IMR-90 (cell line): ENCODE measurements around the gene GPAT3. TPM values are rescaled to one million over a fixed set of nuclear protein-coding genes. Genes with fewer than 3 reads are reported as not detected.

ENCODE experiments used
- ATAC-seq: fragments of 200-7000 bp; cut with Tn5 transposase; 2 replicates; pipeline ENCODE4 v1.9.1; 2020; ENCODE audit warnings: low read depth, mild to moderate bottlenecking, moderate library complexity
- BruUV-seq: library from RNA; stranded (reverse); fragments of 400-500 nt; replicated peaks from 2 replicates; lab custom pipeline; 2021; lab: Mats Ljungman, UMichigan
- CTCF ChIA-PET: fragments of 300-600 bp; formaldehyde crosslinking; extraction: SDS; loops from one replicate; lab custom pipeline; 2021; ENCODE audit warnings: antibody characterized with exemption; lab: Yijun Ruan, JAX
- POLR2A ChIA-PET: fragments of 300-600 bp; sonication (Branson Sonifier 250); formaldehyde crosslinking; loops from one replicate; lab custom pipeline; 2022; ENCODE audit warnings: antibody characterized with exemption; ENCODE audit not compliant: unreplicated experiment; lab: Charles Lee
- DNase-seq: peaks from one replicate; pipeline ENCODE4 v3.0.0; 2013
- H2AFZ ChIP-seq: replicated peaks from 2 replicates; pipeline ENCODE3; 2013; ENCODE audit warnings: low read length, mild to moderate bottlenecking; ENCODE audit not compliant: poor library complexity
- H2AK5ac ChIP-seq: 2 replicates; pipeline ENCODE4 v1.6.1; 2013; ENCODE audit warnings: low read depth, low read length, inconsistent platforms
- H2AK9ac ChIP-seq: replicated peaks from 2 replicates; pipeline ENCODE3; 2013; ENCODE audit warnings: mild to moderate bottlenecking, low read depth, low read length, moderate library complexity; ENCODE audit not compliant: poor library complexity
- H2BK120ac ChIP-seq: 2 replicates; pipeline ENCODE4 v1.6.1; 2013; ENCODE audit warnings: low read depth, low read length, inconsistent platforms
- H2BK15ac ChIP-seq: 3 replicates; pipeline ENCODE4 v1.6.1; 2013; ENCODE audit warnings: low read depth, low read length, inconsistent platforms
- H2BK20ac ChIP-seq: 2 replicates; pipeline ENCODE4 v1.6.1; 2013; ENCODE audit warnings: low read depth, mild to moderate bottlenecking, inconsistent platforms, low read length, moderate library complexity
- H2BK5ac ChIP-seq: 2 replicates; pipeline ENCODE4 v1.6.1; 2013; ENCODE audit warnings: mild to moderate bottlenecking, low read depth, low read length, inconsistent platforms; ENCODE audit not compliant: poor library complexity, severe bottlenecking
- H3K14ac ChIP-seq: replicated peaks from 2 replicates; pipeline ENCODE4 v1.6.1; 2013; ENCODE audit warnings: low read depth, low read length, inconsistent platforms
- H3K18ac ChIP-seq: 2 replicates; pipeline ENCODE4 v1.6.1; 2013; ENCODE audit warnings: low read depth, low read length, control low read depth
- H3K23ac ChIP-seq: 2 replicates; pipeline ENCODE4 v1.6.1; 2013; ENCODE audit warnings: low read depth, low read length, inconsistent platforms
- H3K27ac ChIP-seq: 2 replicates; pipeline ENCODE4 v1.5.1; 2013; ENCODE audit warnings: mild to moderate bottlenecking, control low read depth, low read length; ENCODE audit not compliant: insufficient read depth
- H3K27me3 ChIP-seq: 2 replicates; pipeline ENCODE4 v1.6.1; 2013; ENCODE audit warnings: low read length; ENCODE audit not compliant: control insufficient read depth, insufficient read depth
- H3K36me3 ChIP-seq: 2 replicates; pipeline ENCODE4 v1.6.1; 2013; ENCODE audit warnings: low read length, mixed read lengths; ENCODE audit not compliant: control insufficient read depth, insufficient read depth
- H3K4ac ChIP-seq: 2 replicates; pipeline ENCODE4 v1.6.1; 2013; ENCODE audit warnings: low read depth, low read length, inconsistent platforms
- H3K4me1 ChIP-seq: 2 replicates; pipeline ENCODE4 v1.6.1; 2013; ENCODE audit warnings: low read length, mixed read lengths; ENCODE audit not compliant: control insufficient read depth, insufficient read depth
- H3K4me2 ChIP-seq: 2 replicates; pipeline ENCODE4 v1.6.1; 2013; ENCODE audit warnings: low read depth, mild to moderate bottlenecking, control low read depth, low read length, moderate library complexity
- H3K4me3 ChIP-seq: 2 replicates; pipeline ENCODE4 v1.5.1; 2013; ENCODE audit warnings: low read depth, mild to moderate bottlenecking, control low read depth, low read length, moderate library complexity; ENCODE audit not compliant: insufficient read depth
- H3K56ac ChIP-seq: 2 replicates; pipeline ENCODE4 v1.6.1; 2013; ENCODE audit warnings: low read length, inconsistent platforms; ENCODE audit not compliant: insufficient read depth; ENCODE audit errors: extremely low read depth
- H3K79me1 ChIP-seq, 2 experiments: 2 replicates each; pipeline ENCODE4 v1.6.1; 2013; ENCODE audit warnings: low read length in 2 of 2, inconsistent platforms in 1 of 2, low read depth in 1 of 2
- H3K9ac ChIP-seq: 2 replicates; pipeline ENCODE4 v1.6.1; 2013; ENCODE audit warnings: low read depth, low read length, control low read depth
- H3K9me1 ChIP-seq: 2 replicates; pipeline ENCODE4 v1.6.1; 2013; ENCODE audit warnings: low read length, inconsistent platforms; ENCODE audit not compliant: insufficient read depth
- H3K9me3 ChIP-seq: 2 replicates; pipeline ENCODE4 v1.6.1; 2013; ENCODE audit warnings: low read length; ENCODE audit not compliant: control insufficient read depth, insufficient read depth
- H4K20me1 ChIP-seq: 2 replicates; pipeline ENCODE4 v1.6.1; 2013; ENCODE audit warnings: low read length, inconsistent platforms; ENCODE audit not compliant: insufficient read depth
- H4K5ac ChIP-seq: 2 replicates; pipeline ENCODE4 v1.6.1; 2013; ENCODE audit warnings: mild to moderate bottlenecking, low read depth, low read length, control low read depth
- H4K8ac ChIP-seq, 2 experiments: 2 replicates each; pipeline ENCODE4 v1.6.1; 2013; ENCODE audit warnings: low read depth in 2 of 2, low read length in 2 of 2, control low read depth in 1 of 2, inconsistent platforms in 1 of 2
- H4K91ac ChIP-seq: 2 replicates; pipeline ENCODE4 v1.6.1; 2013; ENCODE audit warnings: low read depth, low read length, inconsistent platforms; ENCODE audit not compliant: insufficient read depth
- BHLHE40 ChIP-seq: fragments of 150-350 bp; IDR thresholded peaks from 2 replicates; pipeline ENCODE4 v1.6.1; 2016; ENCODE audit warnings: mild to moderate bottlenecking, low read depth, low read length
- CHD1 ChIP-seq: IDR thresholded peaks from 2 replicates; pipeline ENCODE4 v1.6.1; 2012; ENCODE audit warnings: low read depth, low read length, improper control_type of control experiment
- MAZ ChIP-seq: IDR thresholded peaks from 2 replicates; pipeline ENCODE4 v1.6.1; 2012; ENCODE audit warnings: low read depth, mild to moderate bottlenecking, low read length, improper control_type of control experiment, moderate library complexity, borderline replicate concordance
- NFE2L2 ChIP-seq: fragments of 150-350 bp; IDR thresholded peaks from 2 replicates; pipeline ENCODE4 v1.6.1; 2016; ENCODE audit warnings: low read depth, mild to moderate bottlenecking, low read length
- POLR2A ChIP-seq: IDR thresholded peaks from 2 replicates; pipeline ENCODE4 v1.6.1; 2012; ENCODE audit warnings: mild to moderate bottlenecking, low read depth, low read length
- WGBS, 2 experiments: methylation state at CpG; one replicate each; pipeline versions ENCODE4 v1.1.5 to v1.1.7; 2013; ENCODE audit warnings: missing lambda C conversion rate in 2 of 2; ENCODE audit not compliant: insufficient read length in 1 of 2; ENCODE audit errors: extremely low coverage in 2 of 2; 5-methylcytosine and 5-hydroxymethylcytosine counted together
- dilution Hi-C: fragments of 300-500 bp; cut with HindIII; formaldehyde crosslinking; loops from one replicate; pipeline ENCODE4 v1.14.3; 2018; ENCODE audit warnings: low sequenced_read_pairs; ENCODE audit not compliant: unreplicated experiment
- in situ Hi-C: fragments of 300-500 bp; cut with MboI; formaldehyde crosslinking; loops from 3 replicates; pipeline ENCODE4 v1.14.3; 2019; ENCODE audit warnings: low sequenced_read_pairs, inconsistent platforms, mixed read lengths
- intact Hi-C: fragments of 100-400 bp; cut with micrococcal nuclease; formaldehyde crosslinking; loops from 2 replicates; pipeline ENCODE4 v1.10.0; 2022
- polyA plus RNA-seq, 3 experiments: library from polyadenylated mRNA; depleted of rRNA; stranded (reverse); fragments of >200 nt; gene quantifications; 2 replicates each; pipeline ENCODE4 v1.2.3, GENCODE V29; 2012; ENCODE audit warnings: low replicate concordance in 1 of 3
- total RNA-seq: library from RNA; depleted of rRNA; stranded (reverse); fragments of >200 nt; gene quantifications from 2 replicates; pipeline ENCODE4 v1.2.3, GENCODE V29; 2012

The GPAT3 gene
- total and polyA plus RNA-seq, 2 of the 4 experiments (the other 2 are of a cell fraction): 1.3 to 2.9 TPM

DNA sequence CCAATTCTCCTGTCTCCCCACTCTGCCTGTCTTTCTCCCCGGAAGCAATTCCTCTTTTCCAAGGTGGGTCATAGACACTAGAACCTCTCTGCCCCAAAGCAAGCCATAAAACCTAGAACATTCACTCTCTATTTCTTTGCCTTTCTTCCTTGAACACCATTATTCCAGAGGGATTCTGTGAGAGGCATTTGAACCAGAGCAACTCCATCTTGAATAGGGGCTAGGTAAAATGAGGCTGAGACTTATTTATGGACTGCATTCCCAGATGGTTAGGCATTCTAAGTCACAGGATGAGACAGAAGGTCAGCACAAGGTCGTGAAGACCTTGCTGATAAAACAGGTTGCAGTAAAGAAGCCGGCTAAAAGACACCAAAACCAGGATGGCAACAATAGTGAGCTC is 13.7 kb upstream of the GPAT3 start:
- dilution Hi-C loops: no loop called here
- Histone ChIP-seq H3K18ac (no peak overlapping the region), H2BK120ac (no peak overlapping the region), H2BK15ac (no peak overlapping the region), H2AFZ (no peak overlapping the region), H3K4me3 (no peak overlapping the region), H2BK20ac (no peak overlapping the region), H4K91ac (no peak overlapping the region), H3K14ac (no peak overlapping the region), H3K4me2 (no peak overlapping the region), H3K9me1 (no peaks in the 10 kb centered on the region), H3K79me1 (no peaks in the 10 kb centered on the region), H2BK5ac (no peak overlapping the region), H3K9ac (no peak overlapping the region), H4K5ac (no peak overlapping the region), H4K20me1 (no peaks in the 10 kb centered on the region), H3K4me1 (no peaks in the 10 kb centered on the region), H3K9me3 (peaks cover 4% of the 10 kb centered on the region; the same call in 1 of the 2 replicates), H2AK5ac (no peak overlapping the region), H3K27me3 (no peaks in the 10 kb centered on the region; the same call in 1 of the 2 replicates), H3K23ac (no peak overlapping the region), H2AK9ac (no peak overlapping the region), H4K8ac (no peak overlapping the region), H3K36me3 (no peaks in the 10 kb centered on the region), H3K56ac (no peak overlapping the region), H3K4ac (no peak overlapping the region), H3K27ac (no peak overlapping the region)
- ChIA-PET POLR2A (no interaction called here), CTCF (no interaction called here)
- intact Hi-C loops: no loop called here
- DNase-seq (no peak), ATAC-seq (no peak)
- in situ Hi-C loops: loop anchor here (25.0 kb wide), 2 partner anchors 740 to 990 kb away; no protein-coding TSS in a partner anchor
- TF ChIP-seq NFE2L2: no peak
- TF ChIP-seq CHD1: no peak
- no peak for TF ChIP-seq BHLHE40
- TF ChIP-seq POLR2A: no peak
- TF ChIP-seq MAZ: no peak
- WGBS, 2 experiments: 0% methylated on average over 1 of the region's 3 CpGs; no CpG with 5 or more reads in 1 of the 2 experiments
- no TSS peak for BruUV-seq
